Measurements from ENCODE around the gene PRR18.

Gene PRR18

GRCh38 chr6:166305562-166306117 is 2.6 kb downstream of the PRR18 start:
- no peak for DNase-seq

GRCh38 chr6:166304106-166304505 is 4.1 kb downstream of the PRR18 start:
- no peak for DNase-seq

- DNase-seq, result no peak
These were observed 6.3 kb downstream of the PRR18 start for GRCh38 chr6:166301611-166302529.

- no peak for DNase-seq
These were observed 7.7 kb downstream of the PRR18 start for GRCh38 chr6:166300357-166300987.

GRCh38 chr6:166297606-166298005 is 10.6 kb downstream of the PRR18 start:
- DNase-seq, result no peak

- no peak for DNase-seq
These were observed 11.9 kb downstream of the PRR18 start for GRCh38 chr6:166296035-166296883.

- no peak for DNase-seq
These were observed 14.2 kb downstream of the PRR18 start for GRCh38 chr6:166293731-166294584.

GRCh38 chr6:166289207-166290060 is 18.8 kb downstream of the PRR18 start:
- DNase-seq, result no peak

GRCh38 chr6:166286839-166287271 is 21.3 kb downstream of the PRR18 start:
- no peak for DNase-seq

- DNase-seq, result no peak
These were observed 23.0 kb downstream of the PRR18 start for GRCh38 chr6:166285233-166285632.

- DNase-seq, result no peak
These were observed 23.6 kb downstream of the PRR18 start for GRCh38 chr6:166284640-166285039.

- no peak for DNase-seq
These were observed 25.7 kb downstream of the PRR18 start for GRCh38 chr6:166282394-166283032.

GRCh38 chr6:166281104-166281503 is 27.1 kb downstream of the PRR18 start:
- DNase-seq, result no peak

GRCh38 chr6:166279393-166279679 is 28.9 kb downstream of the PRR18 start:
- no peak for DNase-seq

- DNase-seq, result no peak
These were observed 29.4 kb downstream of the PRR18 start for GRCh38 chr6:166278579-166279392.

- no peak for DNase-seq
These were observed 30.2 kb downstream of the PRR18 start for GRCh38 chr6:166277892-166278578.

GRCh38 chr6:166277018-166277417 is 31.2 kb downstream of the PRR18 start:
- no peak for DNase-seq

- DNase-seq, result peak; percentile 84
These were observed 32.5 kb downstream of the PRR18 start for GRCh38 chr6:166275714-166276166.
